Natural killer cell treated with Interleukin-12 subunit alpha and Interleukin-12 subunit beta and Interleukin-15 and Interleukin-18, amount 100 ng/mL, for 72 hours (primary cell): ENCODE results near the gene KLHL29. TPM values are rescaled to one million over a fixed set of nuclear protein-coding genes. Genes with fewer than 3 reads are reported as not detected.

Source experiments
- ATAC-seq, 2 donors: fragments of 150-1000 bp; cut with Tn5 transposase in 1 of 2; sonication (Bioruptor Pico), chemical (Tn5 transposase) in 1 of 2; 2 replicates each; pipeline ENCODE4 v1.10.0; 2021
- DNase-seq: peaks from one replicate; pipeline ENCODE4 v3.0.0; 2022; ENCODE audit warnings: low spot score
- H3K27ac Mint-ChIP-seq, 2 donors: 1 replicate in 1 of 2; 2 replicates in 1 of 2; pipeline ENCODE4 v1.8.0; 2022; ENCODE audit warnings: mixed read lengths in 2 of 2, mild to moderate bottlenecking in 1 of 2, moderate library complexity in 1 of 2
- H3K27me3 Mint-ChIP-seq, 2 donors: 1 replicate in 1 of 2; 2 replicates in 1 of 2; pipeline ENCODE4 v1.8.0; 2022; ENCODE audit warnings: mixed read lengths in 2 of 2
- H3K36me3 Mint-ChIP-seq: one replicate; pipeline ENCODE4 v1.8.0; 2022; ENCODE audit warnings: mixed read lengths
- H3K4me1 Mint-ChIP-seq, 2 donors: 1 replicate in 1 of 2; 2 replicates in 1 of 2; pipeline ENCODE4 v1.8.0; 2022; ENCODE audit warnings: low read depth in 2 of 2, mixed read lengths in 2 of 2, mild to moderate bottlenecking in 1 of 2
- H3K4me3 Mint-ChIP-seq: one replicate; pipeline ENCODE4 v1.8.0; 2022; ENCODE audit warnings: mixed read lengths
- H3K9me3 Mint-ChIP-seq: 2 replicates; pipeline ENCODE4 v1.8.0; 2022; ENCODE audit warnings: mixed read lengths
- total RNA-seq, 2 donors: library from RNA; stranded (reverse); gene quantifications; one replicate each; pipeline ENCODE4 v1.2.3, GENCODE V29; 2022

The KLHL29 gene
- total RNA-seq, 2 donors from 2014 or later = 0.11 to 0.12 TPM

DNA sequence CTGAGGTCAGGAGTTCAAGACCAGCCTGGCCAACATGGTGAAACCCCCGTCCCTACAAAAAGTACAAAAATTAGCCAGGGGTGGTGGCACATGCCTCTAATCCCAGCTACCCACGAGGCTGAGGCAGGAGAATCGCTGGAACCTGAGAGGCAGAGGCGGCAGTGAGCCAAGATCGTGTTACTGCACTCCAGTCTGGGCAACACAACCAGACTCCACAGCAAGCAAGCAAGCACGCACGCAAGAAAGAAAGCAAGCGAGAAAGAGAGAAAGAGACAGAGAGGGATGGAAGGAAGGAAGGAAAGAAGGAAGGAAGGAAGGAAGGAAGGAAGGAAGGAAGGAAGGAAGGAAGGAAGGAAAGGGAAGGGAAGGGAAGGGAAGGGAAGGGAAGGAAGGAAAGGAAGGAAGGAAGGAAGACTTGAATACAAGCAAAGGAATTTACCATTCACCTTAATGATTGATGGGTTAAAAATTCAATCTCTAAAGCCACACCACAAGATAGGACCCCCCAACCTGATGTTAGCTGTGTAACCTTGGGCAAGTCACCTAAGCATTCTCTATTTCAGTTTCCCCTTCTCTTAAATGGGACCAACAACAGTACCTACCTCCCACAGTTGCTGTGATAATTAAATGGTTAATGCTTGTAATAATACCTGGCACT is 360.2 kb downstream of the KLHL29 start:
- DNase-seq (no peak), ATAC-seq (no peak)
- H3K4me3 Mint-ChIP-seq = no peak overlapping the region
- H3K27me3 Mint-ChIP-seq = no peaks in the 10 kb centered on the region
- H3K9me3 Mint-ChIP-seq = no peaks in the 10 kb centered on the region
- no peak overlapping the region for H3K27ac Mint-ChIP-seq
- no peaks in the 10 kb centered on the region for H3K36me3 Mint-ChIP-seq
- no peaks in the 10 kb centered on the region for H3K4me1 Mint-ChIP-seq

DNA sequence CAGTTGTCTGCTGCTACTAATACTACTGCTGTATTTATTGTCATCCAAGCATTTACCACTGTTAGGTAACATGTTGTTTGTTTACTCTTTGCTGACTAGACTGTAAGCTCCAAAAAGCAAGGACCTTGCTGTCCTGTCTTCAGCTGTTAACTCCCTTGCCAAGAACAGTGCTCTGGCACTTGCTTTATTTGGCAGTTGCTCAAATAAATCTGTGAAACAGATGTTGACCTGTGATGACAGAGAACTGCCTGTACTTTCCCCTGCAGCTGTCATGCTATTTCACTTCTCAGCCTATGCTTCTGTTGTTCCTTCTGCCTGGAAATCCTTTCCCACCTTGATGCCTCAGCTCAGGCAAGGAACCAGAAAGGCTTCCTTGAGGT is 360.7 kb downstream of the KLHL29 start:
- no peaks in the 10 kb centered on the region for H3K4me1 Mint-ChIP-seq
- H3K36me3 Mint-ChIP-seq = no peaks in the 10 kb centered on the region
- no peak overlapping the region for H3K27ac Mint-ChIP-seq
- H3K27me3 Mint-ChIP-seq = no peaks in the 10 kb centered on the region
- DNase-seq (no peak), ATAC-seq (no peak)
- no peaks in the 10 kb centered on the region for H3K9me3 Mint-ChIP-seq
- no peak overlapping the region for H3K4me3 Mint-ChIP-seq

- Mint-ChIP-seq H3K9me3 (no peaks in the 10 kb centered on the region), H3K4me1 (no peaks in the 10 kb centered on the region), H3K4me3 (no peak overlapping the region), H3K36me3 (no peaks in the 10 kb centered on the region), H3K27ac (no peak overlapping the region), H3K27me3 (no peaks in the 10 kb centered on the region)
- ATAC-seq = no peak
- no peak for DNase-seq
These were observed 361.3 kb downstream of the KLHL29 start for GRCh38 chr2:23746141-23746863.

DNA sequence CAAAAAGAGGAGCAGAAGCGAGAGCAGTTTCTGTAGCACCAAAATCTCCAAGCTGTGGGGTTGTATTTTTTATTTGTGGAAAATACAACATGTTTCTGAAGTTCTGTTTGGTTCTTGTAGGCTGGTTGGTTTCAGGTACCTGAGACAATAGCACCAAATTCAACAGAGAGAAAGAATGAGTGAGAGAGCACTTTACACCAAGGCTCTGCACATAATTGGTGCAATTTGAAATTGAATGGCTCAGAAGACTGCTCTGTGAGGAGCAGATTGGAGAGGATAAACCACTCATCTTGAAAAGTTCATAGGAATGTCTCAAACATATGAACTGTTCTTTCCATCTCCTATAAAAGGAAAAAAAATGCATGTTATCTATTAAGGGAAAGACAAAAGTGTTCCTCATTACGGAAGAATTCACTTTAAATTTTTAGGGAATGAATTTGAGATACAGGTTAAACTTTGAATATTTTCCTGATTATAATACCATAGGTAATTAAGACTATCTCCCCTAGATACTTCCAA is 366.8 kb downstream of the KLHL29 start:
- H3K9me3 Mint-ChIP-seq = no peaks in the 10 kb centered on the region
- H3K36me3 Mint-ChIP-seq = no peaks in the 10 kb centered on the region
- no peak for ATAC-seq
- no peak overlapping the region for H3K27ac Mint-ChIP-seq
- no peak overlapping the region for H3K4me3 Mint-ChIP-seq
- no peaks in the 10 kb centered on the region for H3K4me1 Mint-ChIP-seq
- no peaks in the 10 kb centered on the region for H3K27me3 Mint-ChIP-seq
- DNase-seq = no peak

- no peak overlapping the region for H3K4me3 Mint-ChIP-seq
These were observed 368.5 kb downstream of the KLHL29 start for GRCh38 chr2:23753291-23754010.

DNA sequence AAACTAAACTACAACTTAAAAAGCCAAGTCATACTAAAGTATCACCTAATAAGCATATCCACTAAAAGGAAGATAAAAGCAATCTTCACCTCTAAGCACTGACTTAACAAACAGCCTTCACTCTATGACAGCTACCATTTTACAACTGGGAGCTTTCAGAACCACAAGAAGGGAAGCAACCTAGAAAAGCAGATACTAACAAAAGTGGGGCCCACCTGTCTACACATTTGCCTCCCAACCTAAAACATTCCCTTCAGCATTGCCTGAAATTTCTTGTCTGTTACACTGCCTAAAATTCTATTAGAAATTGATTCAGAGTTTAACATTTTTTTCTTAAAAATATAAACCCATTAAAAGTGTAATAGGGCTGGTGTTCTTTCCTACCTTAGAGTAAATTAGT is 370.0 kb downstream of the KLHL29 start:
- no peak for ATAC-seq

More at GRCh38 chr2:23753291-23754010, 368.5 kb downstream of the KLHL29 start:
- no peak for ATAC-seq
- Mint-ChIP-seq H3K27ac (no peak overlapping the region), H3K9me3 (no peaks in the 10 kb centered on the region), H3K36me3 (peaks cover 12% of the 10 kb centered on the region), H3K4me1 (no peaks in the 10 kb centered on the region), H3K27me3 (no peaks in the 10 kb centered on the region)
- no peak for DNase-seq

GRCh38 chr2:23756593-23757292 is 371.8 kb downstream of the KLHL29 start:
- DNase-seq (no peak), ATAC-seq (no peak)
- Mint-ChIP-seq H3K36me3 (peaks cover 12% of the 10 kb centered on the region), H3K4me3 (no peak overlapping the region), H3K4me1 (peaks cover 0 to 4% of the 10 kb centered on the region in 2 donors), H3K27ac (no peak overlapping the region), H3K9me3 (no peaks in the 10 kb centered on the region), H3K27me3 (no peaks in the 10 kb centered on the region)

More for the DNA sequence above, 370.0 kb downstream of the KLHL29 start:
- Mint-ChIP-seq H3K9me3 (no peaks in the 10 kb centered on the region), H3K27me3 (no peaks in the 10 kb centered on the region), H3K27ac (no peak overlapping the region), H3K4me1 (no peaks in the 10 kb centered on the region), H3K36me3 (peaks cover 12% of the 10 kb centered on the region), H3K4me3 (no peak overlapping the region)
- no peak for DNase-seq

- Mint-ChIP-seq H3K9me3 (no peaks in the 10 kb centered on the region), H3K27ac (no peak overlapping the region), H3K27me3 (no peaks in the 10 kb centered on the region), H3K4me3 (no peak overlapping the region), H3K36me3 (peaks cover 12% of the 10 kb centered on the region), H3K4me1 (peaks cover 0 to 6% of the 10 kb centered on the region in 2 donors)
- ATAC-seq (no peak), DNase-seq (no peak)
These were observed 372.9 kb downstream of the KLHL29 start for GRCh38 chr2:23757686-23758433.
